GM10248 (cell line): ENCODE data around the gene ACTR3.

Experiments
- CTCF ChIA-PET: fragments of 300-600 bp; sonication (Branson Sonifier 250); formaldehyde crosslinking; extraction: SDS; loops from one replicate; lab custom pipeline; 2021; ENCODE audit warnings: antibody characterized with exemption; lab: Yijun Ruan, JAX
- POLR2A ChIA-PET: fragments of 350-650 bp; sonication (Branson Sonifier 250); formaldehyde crosslinking; extraction: SDS; loops from one replicate; lab custom pipeline; 2020; ENCODE audit warnings: antibody characterized with exemption; lab: Yijun Ruan, JAX
- DNase-seq: peaks from one replicate; pipeline ENCODE4 v3.0.0; 2012; ENCODE audit errors: extremely low spot score
- TF ChIP-seq, protein P1 (sequence below): IDR thresholded peaks from 2 replicates; pipeline ENCODE4 v1.5.1; 2012; ENCODE audit warnings: mild to moderate bottlenecking, low read depth; ENCODE audit errors: extremely low read depth, missing control alignments, control extremely low read depth

ACTR3 gene

DNA sequence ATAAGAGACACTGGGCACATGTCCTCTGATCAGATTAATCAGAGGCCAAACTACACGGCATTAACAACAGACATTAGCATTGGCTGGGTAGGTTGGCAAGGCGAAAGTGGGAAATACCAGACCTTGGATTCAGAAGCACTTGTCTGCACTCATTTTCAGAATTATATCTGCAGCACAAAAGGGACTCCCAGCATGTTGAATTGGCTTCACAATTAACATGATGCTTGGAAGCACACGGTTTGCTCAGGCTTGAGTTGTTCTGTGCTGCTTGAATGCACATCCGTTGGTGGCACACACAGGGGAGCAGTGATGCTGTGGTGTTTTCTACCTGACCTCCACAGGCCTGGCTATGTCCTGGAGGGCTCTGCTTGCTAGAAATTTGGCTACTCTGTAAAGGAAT, 83.9 kb downstream of the ACTR3 start:
- TF ChIP-seq, protein P1, sequence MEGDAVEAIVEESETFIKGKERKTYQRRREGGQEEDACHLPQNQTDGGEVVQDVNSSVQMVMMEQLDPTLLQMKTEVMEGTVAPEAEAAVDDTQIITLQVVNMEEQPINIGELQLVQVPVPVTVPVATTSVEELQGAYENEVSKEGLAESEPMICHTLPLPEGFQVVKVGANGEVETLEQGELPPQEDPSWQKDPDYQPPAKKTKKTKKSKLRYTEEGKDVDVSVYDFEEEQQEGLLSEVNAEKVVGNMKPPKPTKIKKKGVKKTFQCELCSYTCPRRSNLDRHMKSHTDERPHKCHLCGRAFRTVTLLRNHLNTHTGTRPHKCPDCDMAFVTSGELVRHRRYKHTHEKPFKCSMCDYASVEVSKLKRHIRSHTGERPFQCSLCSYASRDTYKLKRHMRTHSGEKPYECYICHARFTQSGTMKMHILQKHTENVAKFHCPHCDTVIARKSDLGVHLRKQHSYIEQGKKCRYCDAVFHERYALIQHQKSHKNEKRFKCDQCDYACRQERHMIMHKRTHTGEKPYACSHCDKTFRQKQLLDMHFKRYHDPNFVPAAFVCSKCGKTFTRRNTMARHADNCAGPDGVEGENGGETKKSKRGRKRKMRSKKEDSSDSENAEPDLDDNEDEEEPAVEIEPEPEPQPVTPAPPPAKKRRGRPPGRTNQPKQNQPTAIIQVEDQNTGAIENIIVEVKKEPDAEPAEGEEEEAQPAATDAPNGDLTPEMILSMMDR = no peak
- POLR2A ChIA-PET = no interaction called here
- DNase-seq = no peak
- CTCF ChIA-PET = interaction anchor here (0.9 kb wide), 1 partner anchor 26 kb away, joined by 3 read pairs; no protein-coding TSS in a partner anchor

DNA sequence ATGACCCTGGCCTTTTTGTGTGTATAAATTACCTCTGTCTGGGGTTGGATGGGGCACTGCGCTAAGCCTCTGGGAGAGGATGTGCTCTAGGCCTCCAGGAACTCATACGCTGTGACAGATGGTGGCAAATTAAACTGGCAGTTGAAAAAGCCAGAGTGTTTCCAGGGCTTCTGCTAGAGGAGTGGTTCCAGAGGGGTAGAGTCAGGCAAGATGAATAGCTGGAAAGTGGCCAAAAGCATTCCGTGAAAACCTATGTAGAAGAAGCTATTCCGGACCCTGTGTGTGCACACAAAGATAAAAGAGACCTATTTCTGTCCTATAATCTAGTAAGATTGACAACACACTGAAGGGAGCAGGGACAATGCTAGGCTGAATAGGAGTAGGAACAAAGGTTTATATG, 84.8 kb downstream of the ACTR3 start:
- TF ChIP-seq, protein P1 = no peak
- DNase-seq = no peak
- ChIA-PET CTCF (interaction anchor here (1.0 to 1.8 kb wide), 2 partner anchors 9 to 17 kb away, joined by 3 to 16 read pairs; no protein-coding TSS in a partner anchor), POLR2A (no interaction called here)

DNA sequence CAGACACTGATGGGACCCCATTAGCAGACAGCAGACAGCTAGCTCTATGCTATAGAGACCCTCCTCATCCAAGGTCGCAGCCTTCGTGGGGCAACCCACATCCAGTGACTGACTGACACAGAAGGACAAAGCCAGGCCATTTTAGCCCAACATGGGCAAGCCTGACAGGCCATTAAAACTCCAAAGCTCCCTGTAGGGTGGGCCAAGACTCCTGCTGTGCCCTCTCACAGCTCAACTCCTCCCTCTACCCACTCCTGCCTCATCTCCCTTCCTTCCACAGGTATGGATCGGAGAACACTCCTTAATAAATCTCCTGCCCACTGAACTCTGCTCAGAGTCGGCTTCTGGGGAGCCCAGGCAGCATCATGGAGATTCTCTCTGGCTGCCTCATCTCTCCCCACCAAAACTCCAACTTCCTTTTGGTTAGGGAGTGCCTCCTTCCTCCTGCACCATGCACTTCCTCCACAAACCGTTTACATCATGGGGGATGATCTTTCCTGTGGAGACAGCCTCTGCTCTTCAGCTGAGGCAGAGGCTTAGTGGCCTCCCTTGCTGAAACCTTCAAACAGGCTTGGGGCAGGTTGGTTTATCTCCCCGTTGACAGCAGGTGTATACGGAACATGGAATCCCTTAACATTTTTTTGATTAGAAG, 86.5 kb downstream of the ACTR3 start:
- TF ChIP-seq, protein P1 = no peak
- no peak for DNase-seq
- ChIA-PET CTCF (interaction anchor here (0.5 to 1.8 kb wide), 7 partner anchors 10 to 575 kb away, joined by 3 to 16 read pairs (median 4); no protein-coding TSS in a partner anchor), POLR2A (no interaction called here)

DNA sequence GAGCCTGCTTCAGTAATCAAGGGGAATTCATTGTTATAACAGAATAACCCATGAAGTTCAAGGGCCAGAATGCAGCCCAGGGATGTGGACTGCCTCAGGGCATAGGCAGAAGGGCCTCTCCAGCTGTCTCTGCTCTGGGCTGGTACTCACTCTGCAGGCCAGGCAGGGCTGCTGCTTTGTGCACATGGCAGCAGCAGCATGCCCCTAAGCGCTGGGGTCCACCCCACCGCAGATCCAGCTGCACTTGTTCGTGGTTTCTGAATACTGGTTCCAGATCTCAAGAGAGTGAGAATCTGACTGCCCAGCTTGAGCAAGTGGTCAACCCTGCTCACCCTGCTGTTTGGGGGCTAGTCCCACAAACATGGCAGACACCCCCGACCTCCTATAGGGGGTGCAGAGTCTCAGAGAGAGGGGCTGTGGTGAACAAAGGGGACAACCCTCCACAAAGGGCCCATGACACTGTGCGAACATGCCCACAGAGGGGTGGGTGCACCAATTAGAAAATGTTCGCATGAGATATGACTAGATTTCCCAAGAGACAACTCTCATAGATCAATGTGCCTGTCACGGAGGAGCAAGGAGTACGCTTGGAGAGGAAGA, 87.3 kb downstream of the ACTR3 start:
- TF ChIP-seq, protein P1 = no peak
- ChIA-PET POLR2A (no interaction called here), CTCF (interaction anchor here (1.0 to 5.3 kb wide), 6 partner anchors 9 to 574 kb away, joined by 3 to 32 read pairs (median 4); no protein-coding TSS in a partner anchor)
- DNase-seq = no peak

DNA sequence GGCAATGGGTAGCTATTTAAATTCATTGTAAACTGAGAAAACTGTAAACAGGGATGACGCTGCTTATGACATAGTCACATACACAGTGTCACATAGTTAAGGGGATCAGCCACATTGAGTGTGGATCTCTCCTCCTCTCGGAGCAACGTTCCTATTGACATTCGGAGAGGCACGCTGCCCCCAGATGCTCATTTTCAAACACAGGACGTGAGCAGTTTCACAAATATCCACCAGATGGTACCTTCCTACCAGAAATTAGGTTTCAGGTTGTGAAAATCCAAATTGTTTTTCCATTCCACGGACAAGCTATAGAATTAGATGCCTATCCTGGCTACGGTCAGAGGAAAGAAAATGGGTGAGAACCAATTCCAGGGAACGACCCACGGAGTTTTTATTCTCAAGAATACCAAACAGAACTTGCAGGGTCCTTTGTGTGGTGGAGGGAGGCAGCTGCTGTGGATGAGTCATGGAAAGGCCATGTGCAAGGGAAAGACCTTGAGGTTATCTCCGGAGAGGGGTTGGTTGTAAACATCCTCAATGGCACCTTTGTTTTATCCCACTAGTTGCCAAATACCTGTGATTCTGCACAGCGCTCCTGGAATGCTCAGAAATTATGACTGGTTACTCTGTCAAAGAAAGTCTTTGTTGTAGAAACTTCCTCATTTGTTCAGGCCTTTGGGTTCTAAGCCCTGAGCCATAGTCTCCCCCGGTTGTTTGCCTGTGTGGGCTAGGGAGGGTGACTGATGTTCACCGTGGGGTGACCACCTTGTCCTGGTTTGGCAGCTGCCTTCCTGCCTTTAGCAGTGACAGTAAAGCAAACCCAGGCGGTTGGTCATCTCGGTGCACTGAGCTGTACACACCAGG, 88.0 kb downstream of the ACTR3 start:
- POLR2A ChIA-PET = no interaction called here
- TF ChIP-seq, protein P1 = no peak
- CTCF ChIA-PET = interaction anchor here (1.0 to 5.3 kb wide), 8 partner anchors 8 to 573 kb away, joined by 3 to 32 read pairs (median 4); no protein-coding TSS in a partner anchor
- DNase-seq = no peak
